Fibroblast of lung (primary cell): ENCODE results near the gene TTLL11. TPM values are rescaled to one million over a fixed set of nuclear protein-coding genes. Genes with fewer than 3 reads are reported as not detected.

Experiments
- DNase-seq, 2 donors: peaks; one replicate each; pipeline versions ENCODE4 v3.0.0 to v3.0.0-alpha.2; 2010; ENCODE audit warnings: low read depth in 2 of 2
- H2AFZ ChIP-seq: 2 replicates; pipeline ENCODE4 v1.5.1; 2012; ENCODE audit warnings: low read length, control low read depth, inconsistent platforms
- H3K27ac ChIP-seq: 2 replicates; pipeline ENCODE4 v1.5.1; 2011; ENCODE audit warnings: low read length, control low read depth; ENCODE audit not compliant: insufficient read depth
- H3K27me3 ChIP-seq: 2 replicates; pipeline ENCODE4 v1.5.1; 2011; ENCODE audit warnings: mild to moderate bottlenecking, low read length; ENCODE audit not compliant: control insufficient read depth, insufficient read depth
- H3K36me3 ChIP-seq: 2 replicates; pipeline ENCODE4 v1.5.1; 2011; ENCODE audit warnings: low read length; ENCODE audit not compliant: control insufficient read depth, insufficient read depth
- H3K4me1 ChIP-seq: 2 replicates; pipeline ENCODE4 v1.5.1; 2011; ENCODE audit warnings: low read length; ENCODE audit not compliant: control insufficient read depth, insufficient read depth; ENCODE audit errors: extremely low read depth
- H3K4me2 ChIP-seq: 2 replicates; pipeline ENCODE4 v1.5.1; 2011; ENCODE audit warnings: low read length, control low read depth; ENCODE audit not compliant: insufficient read depth; ENCODE audit errors: extremely low read depth
- H3K4me3 ChIP-seq, 4 experiments: fragments of 200-600 bp in 1 of 4; sonication (generic) in 1 of 4; replicated peaks in 1 of 4; 2 replicates each; pipeline ENCODE4 v1.5.1; 2011 to 2016; ENCODE audit warnings: low read length in 4 of 4, low read depth in 3 of 4, mild to moderate bottlenecking in 3 of 4, control low read depth in 2 of 4, inconsistent platforms in 1 of 4, mixed read lengths in 1 of 4; ENCODE audit not compliant: insufficient read depth in 1 of 4; ENCODE audit errors: control extremely low read depth in 1 of 4
- H3K79me2 ChIP-seq: 2 replicates; pipeline ENCODE4 v1.5.1; 2012; ENCODE audit warnings: mild to moderate bottlenecking, low read length, inconsistent platforms; ENCODE audit not compliant: control insufficient read depth, insufficient read depth
- H3K9ac ChIP-seq: 2 replicates; pipeline ENCODE4 v1.5.1; 2011; ENCODE audit warnings: mild to moderate bottlenecking, low read length, control low read depth; ENCODE audit not compliant: insufficient read depth
- H3K9me3 ChIP-seq: 2 replicates; pipeline ENCODE4 v1.5.1; 2012; ENCODE audit warnings: low read depth, low read length; ENCODE audit not compliant: control insufficient read depth, insufficient read depth
- H4K20me1 ChIP-seq: 2 replicates; pipeline ENCODE4 v1.5.1; 2011; ENCODE audit warnings: low read length; ENCODE audit not compliant: control insufficient read depth, insufficient read depth; ENCODE audit errors: extremely low read depth
- CTCF ChIP-seq, 2 donors: IDR thresholded peaks in 1 of 2; conservative IDR thresholded peaks in 1 of 2; 1 replicate in 1 of 2; 2 replicates in 1 of 2; pipeline ENCODE4 v1.5.1; 2011 to 2012; ENCODE audit warnings: low read length in 2 of 2, control low read depth in 1 of 2, inconsistent platforms in 1 of 2, low read depth in 1 of 2, mild to moderate bottlenecking in 1 of 2
- EZH2 ChIP-seq: IDR thresholded peaks from 2 replicates; pipeline ENCODE4 v1.5.1; 2012; ENCODE audit warnings: low read length, control low read depth, mild to moderate bottlenecking; ENCODE audit errors: missing control alignments
- polyA plus RNA-seq, 2 donors: library from polyadenylated mRNA; depleted of rRNA in 1 of 2; stranded (reverse) in 1 of 2; unstranded in 1 of 2; fragments of >200 nt; gene quantifications; 2 replicates each; pipeline ENCODE4 v1.2.1, GENCODE V29; 2011 to 2012; ENCODE audit warnings: missing spikeins in 1 of 2
- total RNA-seq: library from RNA; depleted of rRNA; stranded (reverse); fragments of >200 nt; gene quantifications from 2 replicates; pipeline ENCODE4 v1.2.1, GENCODE V29; 2014

TTLL11 gene
- total and polyA plus RNA-seq, 2 donors (not counting 1 experiment from before 2014, with no cell fraction given), result 3.9 to 4.8 TPM

- H3K27ac ChIP-seq, result no peak overlapping the region
- no peaks in the 10 kb centered on the region for H3K79me2 ChIP-seq
- TF ChIP-seq EZH2 (no peak), CTCF (conservative IDR thresholded peaks at IDR 0.05 in 1 of 2, IDR thresholded peaks at IDR 0.05 in 1 of 2; ENCODE audit: low read depth in 1 of 2, low read length in 2 of 2) (no peak)
- DNase-seq, result peak in 1 of 2 donors; percentile 33
- H3K9ac ChIP-seq, result no peak overlapping the region
- H4K20me1 ChIP-seq, result no peaks in the 10 kb centered on the region
- H3K9me3 ChIP-seq, result no peaks in the 10 kb centered on the region
- H3K4me1 ChIP-seq, result no peaks in the 10 kb centered on the region
- H3K27me3 ChIP-seq, result no peaks in the 10 kb centered on the region
- H2AFZ ChIP-seq, result no peak overlapping the region
- no peak overlapping the region for H3K4me3 ChIP-seq
- peaks cover 8% of the 10 kb centered on the region for H3K36me3 ChIP-seq
- H3K4me2 ChIP-seq, result no peak overlapping the region
Measured at GRCh38 chr9:121778252-121779225, 314.6 kb downstream of the TTLL11 start.

DNA sequence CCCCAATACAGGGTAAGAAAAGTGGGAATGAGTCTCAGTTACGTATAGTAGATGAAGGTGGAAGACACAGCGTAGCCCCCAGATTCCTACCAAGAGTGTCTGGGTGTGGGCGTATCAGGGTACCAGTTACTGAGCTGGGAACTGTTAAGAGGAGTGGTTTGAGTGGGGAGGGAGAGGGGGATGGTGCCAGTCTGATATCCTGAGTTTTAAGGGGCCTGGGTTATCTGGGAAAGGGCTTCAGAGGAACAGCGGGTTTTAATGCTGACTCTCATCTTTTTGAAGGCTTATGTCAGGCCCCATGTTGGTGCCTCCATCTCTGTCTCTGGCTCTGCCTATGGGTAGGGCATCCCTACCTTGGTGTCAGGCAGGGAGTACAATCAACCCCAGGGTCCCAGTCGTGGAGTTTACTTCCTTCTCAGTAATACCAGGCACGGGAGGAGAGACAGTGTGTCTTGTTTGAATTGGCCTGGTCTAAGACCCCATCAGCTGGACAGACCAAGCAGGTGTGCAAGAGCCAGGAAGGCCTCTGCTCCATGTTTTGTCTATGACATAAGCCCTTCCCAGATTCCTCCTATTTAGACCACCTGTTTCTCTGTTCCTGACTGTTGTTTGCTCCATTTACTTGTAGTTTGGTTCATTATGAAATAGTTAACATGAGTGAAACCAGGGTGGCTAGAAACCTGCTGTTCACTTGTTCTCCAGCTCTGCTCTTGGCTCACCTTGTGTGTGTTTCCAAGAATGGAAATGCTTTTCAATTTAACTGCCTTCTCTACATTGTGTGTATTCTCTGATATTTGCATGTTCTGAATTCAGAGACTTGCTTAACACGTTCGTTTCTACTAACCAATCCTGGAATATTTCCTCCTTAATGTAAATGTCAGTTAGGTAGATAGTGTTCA lies 316.1 kb downstream of the TTLL11 start:
- H3K27ac ChIP-seq, result no peak overlapping the region
- no peak overlapping the region for H2AFZ ChIP-seq
- H3K9ac ChIP-seq, result no peak overlapping the region
- no peaks in the 10 kb centered on the region for H4K20me1 ChIP-seq
- no peak overlapping the region for H3K4me2 ChIP-seq
- no peak overlapping the region for H3K4me3 ChIP-seq
- H3K9me3 ChIP-seq, result no peaks in the 10 kb centered on the region
- H3K27me3 ChIP-seq, result no peaks in the 10 kb centered on the region
- H3K4me1 ChIP-seq, result no peaks in the 10 kb centered on the region
- no peak for TF ChIP-seq EZH2
- TF ChIP-seq CTCF (conservative IDR thresholded peaks at IDR 0.05 in 1 of 2, IDR thresholded peaks at IDR 0.05 in 1 of 2; ENCODE audit: low read depth in 1 of 2, low read length in 2 of 2), result no peak
- peaks cover 10% of the 10 kb centered on the region for H3K36me3 ChIP-seq
- no peak for DNase-seq
- H3K79me2 ChIP-seq, result no peaks in the 10 kb centered on the region
